ENCODE results near the gene ZNF511.
"Not testable (repeated sequence)": the region's sequence is repeated elsewhere in the genome, so short reads cannot be mapped to it uniquely, and the experiment has no call there.

ZNF511 gene, protein sequence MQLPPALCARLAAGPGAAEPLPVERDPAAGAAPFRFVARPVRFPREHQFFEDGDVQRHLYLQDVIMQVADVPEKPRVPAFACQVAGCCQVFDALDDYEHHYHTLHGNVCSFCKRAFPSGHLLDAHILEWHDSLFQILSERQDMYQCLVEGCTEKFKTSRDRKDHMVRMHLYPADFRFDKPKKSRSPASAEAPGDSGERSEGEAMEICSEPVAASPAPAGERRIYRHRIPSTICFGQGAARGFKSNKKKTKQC

DNA sequence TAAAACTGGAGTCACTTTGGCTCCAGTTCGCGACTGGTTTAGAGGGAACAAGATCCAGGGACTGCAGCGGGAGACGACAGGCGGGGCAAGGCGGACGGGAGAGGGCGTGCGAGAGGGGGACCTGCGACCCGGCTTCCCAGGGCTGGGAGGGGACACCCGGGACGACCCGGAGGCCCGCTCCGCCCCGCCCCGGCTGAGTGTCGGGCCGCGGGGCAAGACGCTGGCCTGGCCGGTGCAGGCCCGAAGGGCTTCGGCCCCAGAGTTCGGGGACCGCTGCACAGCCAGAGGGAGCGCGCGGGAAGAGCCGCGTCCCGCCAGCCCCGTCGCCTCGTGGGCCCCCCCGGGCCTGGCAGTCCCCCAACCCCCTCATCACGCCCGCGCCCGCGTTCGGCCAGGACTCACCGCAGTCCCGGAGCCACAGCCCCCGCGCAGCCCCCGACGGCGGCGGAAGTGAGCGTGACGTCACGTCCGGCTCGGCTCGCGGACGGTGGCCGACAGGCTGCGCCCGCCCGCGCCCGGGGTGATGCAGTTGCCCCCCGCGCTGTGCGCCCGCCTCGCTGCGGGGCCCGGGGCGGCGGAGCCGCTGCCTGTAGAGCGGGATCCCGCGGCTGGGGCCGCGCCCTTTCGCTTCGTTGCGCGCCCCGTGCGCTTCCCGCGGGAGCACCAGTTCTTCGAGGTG, at the start of gene ZNF511, which contains the start of gene TUBGCP2:
Gene ZNF511, plus strand, starts transcription at position 494 of the 679 bp plus-strand sequence. Its CDS starts 30 bp downstream, at position 524.
Gene TUBGCP2, minus strand, starts transcription at position 452 of the 679 bp plus-strand sequence. CDS start 5,931 bp downstream, outside the sequence.
- DNase-seq = peak; percentile 77

DNA sequence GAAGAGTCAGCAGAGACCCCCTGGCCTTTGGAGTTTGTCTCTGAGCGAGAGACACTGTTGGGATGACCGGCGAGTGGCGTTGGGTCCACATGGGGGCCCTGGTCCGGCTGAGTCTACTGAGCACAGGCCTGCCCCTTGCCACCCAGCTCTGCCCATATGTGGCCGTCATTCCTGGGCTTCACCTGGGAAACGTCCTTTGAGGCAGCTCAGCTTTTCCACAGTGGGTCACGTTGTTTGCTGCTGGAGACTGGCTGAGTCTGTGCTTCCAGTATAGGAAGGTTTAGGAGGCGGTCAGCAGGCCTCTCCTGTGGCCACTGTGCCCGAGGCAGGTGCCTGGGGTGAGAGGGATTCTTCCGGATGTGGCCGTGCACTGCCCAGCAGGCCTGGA, 49.1 kb upstream of the ZNF511 start:
- DNase-seq = no peak

DNA sequence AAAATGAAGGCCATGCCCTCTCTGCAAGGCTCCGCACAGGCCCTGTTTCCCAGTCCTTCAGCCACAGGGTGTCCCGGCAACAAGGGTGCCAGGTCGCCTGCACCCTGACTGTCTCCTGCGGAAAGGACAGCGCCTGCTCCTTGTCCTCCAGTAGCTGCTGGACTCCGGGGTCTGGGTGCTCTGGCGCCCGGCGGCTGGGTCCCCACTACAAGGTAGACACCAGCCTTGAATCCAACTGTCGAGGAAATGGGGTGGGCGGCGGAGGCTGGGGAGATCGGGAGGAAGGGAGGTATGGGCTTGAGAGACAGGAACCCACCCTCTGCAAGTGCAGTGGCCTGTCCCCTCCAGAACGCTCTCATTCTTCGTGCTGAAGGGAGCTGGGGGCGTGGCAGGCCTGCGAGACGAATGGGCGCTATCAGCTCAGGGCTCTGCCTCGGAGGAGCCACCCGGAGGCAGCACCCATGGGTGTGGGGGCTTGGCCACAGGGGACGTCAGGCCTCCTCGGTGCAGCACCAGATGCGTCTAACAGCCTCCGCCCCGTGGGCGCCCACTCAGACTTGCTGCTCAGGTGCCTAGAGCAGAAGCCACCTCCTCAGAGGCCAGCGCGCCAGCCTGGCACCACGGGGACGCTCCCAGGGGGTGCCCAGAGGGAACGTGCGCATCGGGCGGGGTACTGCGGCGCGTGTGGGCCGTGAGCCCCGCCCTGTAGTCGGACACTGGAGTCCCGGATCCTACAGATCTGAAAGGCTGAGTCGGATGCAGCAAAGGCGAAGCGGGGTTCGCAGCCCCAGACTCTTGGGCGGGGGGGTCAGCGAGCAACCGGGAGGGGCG, 47.6 kb upstream of the ZNF511 start:
- DNase-seq = no peak

DNA sequence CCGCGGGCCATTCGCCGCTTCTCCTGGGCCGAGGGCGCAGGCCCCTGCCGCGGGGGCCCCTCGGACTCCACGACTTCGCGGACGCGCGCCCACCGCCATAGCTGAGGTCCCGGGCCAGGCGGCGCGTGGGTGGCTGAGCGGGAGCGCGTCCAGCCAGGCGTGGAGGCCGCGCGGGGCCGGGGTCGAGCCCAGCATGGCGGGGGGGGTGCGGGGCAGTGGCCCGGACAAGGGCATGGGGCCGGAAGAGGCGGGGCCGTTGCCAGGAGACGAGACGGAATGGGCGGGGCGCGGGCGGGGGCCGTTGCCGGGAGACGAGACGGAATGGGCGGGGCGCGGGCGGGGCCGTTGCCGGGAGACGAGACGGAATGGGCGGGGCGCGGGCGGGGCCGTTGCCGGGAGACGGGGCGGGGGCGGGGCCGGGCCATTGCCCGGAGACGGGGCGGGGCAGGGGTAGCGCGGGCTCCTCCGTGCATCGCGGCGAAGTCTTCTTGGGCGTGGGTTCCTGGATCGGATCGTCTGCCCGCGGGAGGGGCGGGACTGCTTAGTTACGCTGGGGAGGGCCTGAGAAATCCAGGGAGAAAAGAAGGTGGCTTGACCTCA, 46.9 kb upstream of the ZNF511 start:
- DNase-seq = peak; percentile 72

DNA sequence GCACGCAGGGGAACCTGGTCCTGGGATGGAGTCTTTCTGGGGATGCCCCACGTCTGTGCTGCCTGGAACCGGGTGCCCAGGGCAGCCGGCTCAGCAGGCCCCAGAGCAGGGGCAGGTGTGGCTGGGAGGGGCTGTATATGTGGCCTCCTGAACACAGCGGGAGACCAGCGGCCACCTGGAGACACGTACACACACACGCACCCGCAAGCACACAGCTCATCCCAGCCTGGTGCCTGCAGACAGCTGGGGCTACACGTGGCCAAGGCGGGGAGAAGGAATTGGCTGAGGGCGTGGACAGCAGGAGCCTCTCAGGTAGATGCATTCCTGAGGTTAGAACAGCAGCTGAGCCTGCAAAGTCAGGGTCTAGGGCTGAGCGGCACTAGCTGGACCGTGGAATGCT, 46.0 kb upstream of the ZNF511 start:
- DNase-seq = no peak

DNA sequence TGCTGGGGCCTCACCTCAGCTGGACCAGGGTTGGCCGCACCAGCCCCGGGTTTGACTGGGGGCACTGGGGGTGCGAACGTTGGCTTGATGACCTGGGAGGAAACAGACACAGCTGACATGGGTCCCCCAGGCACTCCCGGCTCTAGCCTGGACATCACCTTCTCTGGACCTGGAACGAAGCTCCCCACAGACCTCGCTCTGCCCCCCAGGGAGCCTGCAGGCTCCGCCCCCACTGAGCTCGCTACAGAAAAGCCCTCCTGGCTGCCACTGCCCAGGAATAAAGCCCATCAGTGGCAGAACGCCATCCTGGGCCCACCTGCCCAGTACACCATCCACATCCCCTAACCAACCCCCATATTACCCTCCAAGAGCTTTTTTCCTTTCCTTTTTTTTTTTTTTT, 45.0 kb upstream of the ZNF511 start:
- DNase-seq = no peak

DNA sequence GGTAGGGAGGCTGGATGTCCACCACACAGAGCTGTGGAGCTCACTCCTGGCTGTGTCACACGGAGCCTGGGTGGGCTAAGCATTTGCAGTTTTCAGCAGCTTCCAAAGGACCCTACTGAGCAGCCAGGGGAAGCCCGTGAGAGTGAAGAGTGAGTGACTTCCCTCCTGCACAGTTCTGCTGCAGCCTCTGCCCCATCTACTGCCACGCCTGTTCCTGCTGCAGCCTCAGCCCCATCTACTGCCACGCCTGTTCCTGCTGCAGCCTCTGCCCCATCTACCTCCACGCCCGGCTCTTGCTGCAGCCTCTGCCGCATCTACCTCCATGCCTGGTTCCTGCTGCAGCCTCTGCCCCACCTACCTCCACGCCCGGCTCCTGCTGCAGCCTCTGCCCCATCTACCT, 44.3 kb upstream of the ZNF511 start:
- DNase-seq = no peak

DNA sequence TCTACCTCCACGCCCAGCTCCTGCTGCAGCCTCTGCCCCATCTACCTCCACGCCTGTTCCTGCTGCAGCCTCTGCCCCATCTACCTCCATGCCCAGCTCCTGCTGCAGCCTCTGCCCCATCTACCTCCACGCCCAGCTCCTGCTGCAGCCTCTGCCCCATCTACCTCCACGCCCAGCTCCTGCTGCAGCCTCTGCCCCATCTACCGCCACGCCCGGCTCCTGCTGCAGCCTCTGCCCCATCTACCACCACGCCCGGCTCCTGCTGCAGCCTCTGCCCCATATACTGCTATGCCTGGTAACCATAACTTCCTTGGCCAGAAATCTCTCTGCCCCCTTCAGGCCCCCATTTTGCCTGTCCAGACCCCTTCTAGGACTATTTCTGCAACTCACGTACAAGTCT, 43.7 kb upstream of the ZNF511 start:
- DNase-seq = not testable (repeated sequence)

DNA sequence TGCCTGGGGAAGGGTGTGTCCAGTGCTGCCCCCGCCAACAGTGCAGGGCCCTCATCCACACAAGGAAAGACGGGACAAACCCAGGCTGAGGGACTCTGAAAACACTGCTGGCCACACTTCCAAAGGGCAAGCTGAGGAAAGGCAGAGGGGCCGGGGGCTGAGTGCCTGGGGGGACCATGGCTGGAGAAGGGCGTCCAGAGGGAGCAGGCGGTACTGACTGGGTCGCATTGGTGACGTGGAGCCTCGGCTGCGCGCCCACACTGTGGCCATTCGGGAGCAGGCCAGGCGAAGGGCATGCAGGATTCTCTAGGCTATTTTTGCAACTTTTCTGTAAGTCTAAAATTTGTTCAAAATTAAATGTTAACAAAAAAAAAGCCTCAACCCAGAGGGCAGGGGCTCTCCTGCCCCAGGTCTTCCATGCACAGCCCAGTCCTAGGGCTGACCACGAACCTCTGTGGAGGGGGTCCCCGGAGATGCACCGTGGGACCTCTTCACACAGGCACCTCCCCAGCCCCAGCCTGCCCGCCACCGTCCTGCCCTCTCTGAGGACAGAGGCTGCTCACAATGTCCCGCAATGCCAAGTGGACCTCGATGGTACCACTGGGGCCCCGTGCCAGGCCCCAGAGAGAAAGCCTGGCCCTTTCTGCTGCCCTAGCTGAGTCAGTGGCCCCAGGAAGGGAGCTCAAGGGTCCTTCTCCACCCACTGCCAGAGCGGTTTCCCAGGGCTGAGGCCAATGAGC, 42.5 kb upstream of the ZNF511 start:
- DNase-seq = no peak

DNA sequence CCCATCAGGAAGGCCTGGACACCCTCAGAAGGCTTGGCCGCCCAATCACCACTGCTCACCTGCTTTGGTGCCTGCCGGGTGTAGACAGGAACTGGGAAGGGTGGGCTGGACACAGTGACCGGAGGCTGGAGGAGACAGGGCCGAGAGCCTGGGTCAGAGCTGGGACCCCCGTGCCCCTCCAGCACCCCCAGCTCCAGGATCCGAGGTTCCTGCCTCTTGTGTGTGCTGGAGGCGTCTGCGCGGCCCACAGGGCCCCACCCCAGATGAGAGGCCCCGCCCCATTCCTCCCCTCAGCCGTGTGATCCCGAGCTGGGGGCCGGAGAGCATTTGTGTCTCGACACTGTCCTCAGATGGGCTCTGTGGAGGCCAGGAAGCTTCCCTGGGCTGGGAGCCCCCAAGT, 41.4 kb upstream of the ZNF511 start:
- no peak for DNase-seq

DNA sequence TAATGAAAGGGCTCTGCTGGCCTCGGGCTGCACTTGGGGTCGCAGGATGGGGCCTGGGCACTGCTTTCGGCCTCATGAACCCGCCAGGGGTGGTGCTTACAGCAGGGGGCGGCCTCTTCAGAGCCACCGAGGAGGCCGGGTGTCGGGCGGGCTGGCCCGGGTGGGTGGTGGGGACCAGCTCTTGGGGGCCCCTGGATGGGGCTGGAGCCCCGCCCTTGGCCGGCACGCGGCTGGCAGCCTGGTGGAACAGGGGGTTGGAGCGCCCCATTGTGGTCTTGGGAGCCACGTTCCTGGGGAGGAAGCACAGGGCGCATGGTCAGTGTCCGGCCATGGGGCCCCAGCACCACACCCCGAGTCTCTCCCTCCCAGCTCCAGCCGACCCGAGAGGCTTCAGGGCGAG, 40.9 kb upstream of the ZNF511 start:
- no peak for DNase-seq

DNA sequence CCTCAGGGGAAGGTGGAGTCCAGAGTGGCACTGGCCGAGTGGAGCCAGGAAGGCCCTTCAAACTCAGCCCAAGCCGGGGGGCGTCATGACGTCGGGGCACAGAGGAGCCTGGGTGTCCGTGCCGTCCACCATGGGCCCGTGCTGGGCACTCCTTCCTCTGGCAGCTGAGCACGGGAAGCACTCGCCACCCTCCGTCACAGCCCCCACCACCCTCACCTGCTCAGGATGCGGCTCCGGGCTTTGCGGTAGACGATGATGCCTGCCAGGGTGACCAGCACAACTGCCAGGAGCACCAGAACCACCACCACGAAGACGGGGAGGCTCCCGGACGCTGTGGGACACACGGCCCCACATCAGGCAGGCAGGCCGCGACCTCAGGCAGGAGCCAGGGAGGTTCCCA, 40.2 kb upstream of the ZNF511 start:
- no peak for DNase-seq

DNA sequence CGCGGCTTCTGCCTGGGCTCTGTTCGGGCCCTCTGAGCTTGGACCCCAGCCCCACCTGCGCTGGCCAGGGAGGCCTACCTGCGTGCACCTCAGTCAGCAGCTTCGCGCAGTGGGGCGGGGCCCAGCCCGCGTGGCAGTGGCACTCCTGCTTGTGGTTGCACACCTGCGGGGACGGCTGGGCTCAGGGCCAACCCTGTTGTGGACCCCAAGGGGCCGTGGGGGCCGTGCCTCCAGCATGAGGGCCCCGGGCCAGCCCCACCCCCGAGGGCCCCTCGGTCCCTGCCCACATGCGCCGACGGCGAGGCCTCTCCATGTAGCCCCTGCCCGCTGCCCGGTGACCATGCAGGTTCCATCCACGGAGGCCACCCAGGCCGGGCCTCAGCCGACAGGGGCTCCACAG, 39.3 kb upstream of the ZNF511 start:
- DNase-seq = no peak

DNA sequence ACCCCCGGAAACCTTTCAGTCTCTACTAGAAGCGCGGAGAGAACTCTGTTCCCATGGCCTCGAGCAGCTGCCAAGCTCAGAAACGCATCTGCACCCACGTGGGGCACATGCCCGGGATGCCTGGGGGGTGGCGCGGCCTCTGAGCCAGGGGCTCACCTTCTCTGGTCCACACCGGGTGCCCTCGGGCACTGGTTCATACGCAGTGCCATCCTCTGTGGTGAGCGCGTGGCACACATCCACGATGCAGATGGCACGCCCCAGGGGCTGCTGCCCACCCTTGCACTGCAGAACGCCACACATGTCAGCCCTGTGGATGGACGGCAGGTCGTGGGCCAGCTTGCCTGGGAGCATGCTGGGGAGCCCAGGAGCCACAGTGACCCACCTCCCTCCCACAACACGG, 38.5 kb upstream of the ZNF511 start:
- no peak for DNase-seq

DNA sequence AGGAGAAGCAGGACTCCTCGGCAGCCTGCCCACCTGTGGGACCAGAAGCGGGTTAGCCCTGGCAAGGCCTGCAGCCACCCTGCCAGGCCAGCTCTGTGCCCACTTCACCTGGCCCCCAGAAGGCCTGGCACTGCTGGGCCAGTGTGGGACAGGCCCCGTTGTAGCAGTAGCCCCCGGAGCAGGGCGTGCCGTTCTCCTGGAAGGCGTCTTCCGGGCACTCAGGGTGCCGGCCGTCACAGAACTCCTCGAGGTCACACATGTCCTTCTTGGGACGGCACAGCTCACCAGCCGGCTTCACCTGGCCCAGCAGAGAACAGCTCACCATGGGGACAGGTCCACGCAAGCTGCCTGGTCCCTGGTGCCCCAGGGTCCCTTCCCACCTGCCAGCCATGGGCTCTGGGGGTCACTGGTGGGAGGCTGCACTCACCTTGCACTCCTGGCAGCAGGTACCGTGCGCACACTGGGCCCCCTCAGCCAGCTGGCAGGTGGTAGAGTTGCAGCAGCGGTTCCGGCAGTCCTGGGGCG, 37.9 kb upstream of the ZNF511 start:
- DNase-seq = no peak

DNA sequence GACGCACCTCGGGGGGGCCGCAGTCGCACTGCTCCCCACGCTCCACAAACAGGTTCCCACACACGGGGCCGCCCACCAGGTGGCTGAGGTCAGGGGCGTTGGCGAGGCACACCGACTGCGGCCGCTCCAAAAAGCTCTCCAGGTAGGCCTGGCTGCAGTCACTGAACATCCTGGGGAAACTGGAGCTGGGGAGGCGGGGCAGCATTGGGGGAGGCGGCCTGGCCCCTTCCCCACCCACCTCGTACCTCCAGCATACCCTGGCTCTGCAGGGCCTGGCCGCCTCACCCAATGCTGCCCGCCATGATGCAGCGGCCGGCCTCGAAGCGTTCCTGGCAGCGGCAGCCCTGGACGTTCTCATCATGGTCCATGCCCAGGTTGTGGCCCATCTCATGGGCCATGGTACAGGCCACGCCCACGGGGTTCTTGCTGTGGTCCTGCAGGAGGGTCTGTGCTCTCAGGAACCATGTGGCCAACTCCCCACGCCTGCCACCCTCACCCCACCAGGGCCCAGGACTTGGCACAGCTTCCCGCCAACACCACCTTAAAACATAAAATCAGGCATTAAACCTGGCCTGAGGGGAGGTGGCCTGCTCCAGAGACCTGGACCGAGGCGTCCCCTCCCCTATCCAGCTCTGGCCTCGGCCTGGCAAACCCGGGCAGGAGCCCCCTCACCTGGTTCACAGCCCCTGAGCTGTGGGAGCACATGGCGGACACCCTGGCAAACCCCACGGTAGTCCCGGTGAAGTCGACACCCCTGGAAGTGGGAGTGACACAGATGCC, 37.0 kb upstream of the ZNF511 start:
- no peak for DNase-seq

DNA sequence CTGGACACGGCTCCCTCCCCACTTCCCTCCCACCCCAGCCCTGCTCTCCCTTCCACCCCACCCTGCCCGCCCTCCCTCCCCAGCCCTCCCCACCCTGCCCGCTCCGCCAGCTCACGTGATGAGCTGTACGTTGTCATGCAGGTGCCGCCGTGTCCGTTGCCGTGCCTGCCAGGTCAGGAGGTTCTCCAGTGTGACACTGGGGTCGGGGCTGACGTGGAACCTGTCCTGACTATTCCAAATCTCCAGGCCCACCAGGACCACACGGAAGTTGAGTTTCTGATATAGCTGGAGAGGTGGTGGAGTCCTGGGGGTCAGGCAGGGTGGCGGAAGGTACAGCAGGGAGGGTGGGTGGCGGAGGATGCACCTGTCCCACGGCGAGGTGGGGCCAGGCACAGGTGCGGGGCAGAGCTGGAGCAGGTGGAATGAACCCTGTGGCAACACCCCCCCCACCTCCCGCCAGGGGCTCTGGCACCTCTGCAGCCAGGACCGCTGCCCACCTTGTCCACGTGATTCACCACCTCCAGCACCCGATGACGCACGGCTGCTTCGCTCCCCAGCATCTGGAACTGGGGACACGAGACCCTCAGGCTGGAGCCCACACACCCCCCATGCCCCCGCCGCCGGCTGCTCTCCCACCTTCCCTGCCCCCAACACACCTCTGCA, 36.3 kb upstream of the ZNF511 start:
- no peak for DNase-seq

DNA sequence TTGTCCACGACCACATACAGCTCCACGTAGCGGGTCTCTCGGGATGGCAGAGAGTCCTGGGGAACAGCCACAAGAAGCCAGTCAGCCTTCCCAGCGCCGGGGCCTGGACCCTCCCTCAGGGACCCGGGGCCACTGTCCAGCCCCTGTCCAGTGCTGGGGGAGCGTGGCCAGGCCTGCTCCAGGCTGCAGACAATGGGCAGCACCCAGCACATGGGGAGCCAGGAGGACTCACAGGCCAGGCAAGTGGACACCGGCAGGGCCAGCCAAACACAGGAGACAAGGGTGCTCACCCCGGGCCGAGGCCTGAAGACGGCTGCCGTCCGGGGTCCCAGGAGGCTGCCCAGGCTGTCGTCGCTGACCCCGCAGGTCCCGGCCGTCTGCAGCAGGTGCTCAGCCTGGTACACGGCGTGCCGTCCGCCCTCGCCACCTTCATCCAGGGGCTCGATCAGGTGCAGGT, 35.7 kb upstream of the ZNF511 start:
- no peak for DNase-seq

DNA sequence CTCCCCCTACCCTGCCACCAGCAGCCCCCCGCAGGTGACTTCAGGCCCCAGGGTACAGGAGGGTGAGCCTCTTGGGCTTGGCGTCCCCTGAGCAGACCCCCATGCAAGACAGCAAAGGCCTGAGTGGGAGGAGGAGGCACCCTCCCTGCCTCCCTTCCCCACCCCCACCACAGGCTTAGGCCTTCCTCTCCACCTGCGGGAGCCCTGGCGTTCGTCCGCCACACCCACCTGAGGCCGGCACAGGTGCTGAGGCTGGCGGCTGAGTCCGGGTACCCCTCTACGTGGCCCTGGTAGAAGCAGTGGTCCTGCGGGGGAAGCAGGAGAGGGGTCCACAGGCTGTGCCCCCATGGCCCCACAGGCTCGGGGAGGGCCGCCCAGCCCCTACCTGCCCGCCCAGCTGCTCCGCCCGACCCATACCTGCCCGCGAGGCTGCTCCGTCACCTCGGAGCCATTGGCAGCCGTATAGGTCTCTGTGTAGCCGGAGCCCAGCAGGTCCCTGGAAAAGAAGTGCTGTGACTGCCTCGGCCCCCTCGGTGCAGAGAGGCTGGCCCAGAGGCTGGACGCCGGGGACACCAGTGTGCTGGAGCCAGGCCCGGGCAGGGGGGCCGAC, 35.1 kb upstream of the ZNF511 start:
- DNase-seq = no peak
